ENCODE results near the gene HSD17B12. TPM values are rescaled to one million over a fixed set of nuclear protein-coding genes. Genes with fewer than 3 reads are reported as not detected.

HSD17B12 gene
- total and polyA plus RNA-seq, 2 of the 13 experiments (the other 11 are each of a cell fraction or from before 2014, with no cell fraction given) = 50.3 to 117 TPM

DNA sequence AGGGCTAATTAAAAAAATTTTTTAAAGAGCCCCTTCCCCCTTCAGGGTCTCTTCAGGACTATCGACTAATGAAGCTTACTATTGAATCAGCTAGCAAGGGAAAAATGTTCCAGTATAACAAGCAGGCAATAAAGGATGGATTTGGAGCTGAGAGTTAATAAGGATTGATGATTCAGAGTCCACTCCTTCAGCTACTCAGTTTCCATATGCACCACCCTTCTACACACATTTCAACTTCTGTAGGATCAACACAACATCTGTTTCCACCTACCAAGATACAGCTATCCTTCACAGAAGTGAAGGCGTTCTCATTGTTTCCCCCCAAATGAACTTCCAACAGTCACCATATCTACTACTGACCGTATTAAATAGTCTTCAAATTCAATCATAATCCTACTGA, 193.5 kb downstream of the HSD17B12 start (continued):
- TF ChIP-seq ZNF737 (CRISPR knock-in tag; IDR thresholded peaks at IDR 0.05; ENCODE audit: borderline replicate concordance) (no peak), ZNF44 (CRISPR knock-in tag; IDR thresholded peaks at IDR 0.05) (no peak)

DNA sequence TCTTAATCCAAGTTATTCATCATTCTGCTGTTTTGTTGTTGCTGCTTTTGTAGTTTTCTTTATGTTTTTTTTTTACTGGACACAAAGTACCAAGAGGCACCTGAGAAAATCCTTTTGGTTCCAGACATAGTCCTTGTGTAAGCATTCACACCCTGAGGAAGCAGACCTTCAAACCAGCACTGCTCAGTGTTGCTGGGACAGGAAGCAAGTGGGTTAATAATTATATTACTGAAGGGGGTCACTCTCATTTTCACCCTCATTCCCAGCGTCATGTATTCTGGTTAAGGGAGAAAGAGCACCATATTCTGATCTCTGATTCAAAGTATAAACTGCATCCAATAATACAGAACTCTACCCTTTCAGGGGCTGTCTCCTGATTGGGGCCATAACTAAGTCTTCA, 194.2 kb downstream of the HSD17B12 start:
- no peak for DNase-seq (ENCODE audit: low spot score)
- Histone ChIP-seq H3K36me3 (replicated peaks in 1 of 2; ENCODE audit: control insufficient read depth in 1 of 2, insufficient read depth in 2 of 2, low read length in 2 of 2) (no peaks in the 10 kb centered on the region), H3K27ac (ENCODE audit: extremely low read length, insufficient read depth, low read length) (no peak overlapping the region), H2AFZ (ENCODE audit: low read length) (no peak overlapping the region), H3K79me2 (ENCODE audit: insufficient read depth, low read length) (no peaks in the 10 kb centered on the region), H3K9me3 (ENCODE audit: low read length) (no peaks in the 10 kb centered on the region), H4K20me1 (ENCODE audit: insufficient read depth, low read length) (no peaks in the 10 kb centered on the region), H3K9ac (ENCODE audit: insufficient read depth, low read depth, low read length) (no peak overlapping the region), H3K27me3 (ENCODE audit: control insufficient read depth in 1 of 2, insufficient read depth in 2 of 2, low read length in 2 of 2) (peaks cover 0 to 6% of the 10 kb centered on the region in 2 experiments; a peak in 2 of 5 replicates), H3K4me2 (ENCODE audit: low read depth, low read length) (no peak overlapping the region), H3K4me3 (replicated peaks in 1 of 3; ENCODE audit: insufficient read depth in 1 of 3, low read depth in 2 of 3, low read length in 3 of 3) (no peak overlapping the region), H3K4me1 (ENCODE audit: insufficient read depth, low read length) (no peaks in the 10 kb centered on the region)
- no peak for ATAC-seq
- POLR2A ChIA-PET = no interaction called here
- CTCF ChIA-PET (ENCODE audit: low intra/inter-chr PET ratio, low total read pairs) = no interaction called here
- no peak for FAIRE-seq
- in situ Hi-C loops (cut with HindIII; ENCODE audit: extremely low pct_ligation_motif_present, low pct_unique_long_range_greater_than_20kb) (no loop called here), intact Hi-C loops (cut with micrococcal nuclease; ENCODE audit: unreplicated experiment) (no loop called here)
- WGBS (ENCODE audit: low lambda C conversion rate) = 38% methylated on average over 1 of the region's 1 CpG
- TF ChIP-seq MAF1 (CRISPR knock-in tag; IDR thresholded peaks at IDR 0.05; ENCODE audit: borderline replicate concordance) = no peak
- no TSS peak for BruUV-seq (replicated peaks)

DNA sequence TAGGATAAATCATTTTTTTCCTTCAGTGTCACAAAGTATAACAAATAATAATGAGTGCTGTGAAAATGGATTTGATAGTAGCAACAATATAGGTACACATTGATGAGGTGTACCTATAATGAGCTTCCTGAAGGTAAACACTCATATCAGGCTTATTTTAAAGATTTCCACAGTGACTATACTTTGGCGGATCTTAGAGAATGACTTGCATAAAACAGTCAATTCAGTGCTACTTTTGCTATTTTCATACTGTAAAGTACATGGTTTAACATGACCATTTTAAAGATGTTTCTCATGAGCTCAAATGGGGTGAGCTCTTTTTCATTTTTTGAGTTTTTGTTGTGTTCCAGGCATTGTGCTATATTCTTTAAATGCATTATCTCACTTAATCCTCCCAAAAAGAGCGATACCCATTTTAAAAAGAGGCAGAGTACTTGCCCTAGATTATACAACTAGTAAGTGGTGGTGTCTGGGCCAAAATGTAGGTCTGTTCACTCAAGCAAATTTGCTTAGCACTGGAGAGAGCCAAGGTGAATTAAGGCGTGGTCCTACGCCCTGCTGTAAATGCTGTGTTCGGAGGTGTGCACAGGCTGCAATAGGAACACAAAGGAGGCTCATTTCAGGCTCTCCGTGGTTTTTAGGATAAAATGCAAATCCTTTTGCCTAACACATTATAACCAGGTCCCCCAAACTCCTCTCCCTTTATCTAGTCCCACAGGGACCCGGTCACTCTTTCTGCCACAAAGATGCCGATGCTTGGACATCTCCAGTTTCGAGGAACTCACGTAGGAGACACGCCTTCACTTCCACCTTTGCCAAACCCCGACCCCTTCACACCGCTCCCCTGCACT, 199.5 kb downstream of the HSD17B12 start:
- 50% methylated on average over 13 of the region's 13 CpGs for WGBS (ENCODE audit: low lambda C conversion rate)
- Histone ChIP-seq H3K79me2 (ENCODE audit: insufficient read depth, low read length) (peaks cover 11% of the 10 kb centered on the region), H3K4me3 (replicated peaks in 1 of 3; ENCODE audit: insufficient read depth in 1 of 3, low read depth in 2 of 3, low read length in 3 of 3) (peak overlapping the region; percentile 91 to 93 (median 92); a peak in 5 of 6 replicates), H3K9me3 (ENCODE audit: low read length) (no peaks in the 10 kb centered on the region), H3K4me1 (ENCODE audit: insufficient read depth, low read length) (peaks cover 16% of the 10 kb centered on the region), H3K36me3 (replicated peaks in 1 of 2; ENCODE audit: control insufficient read depth in 1 of 2, insufficient read depth in 2 of 2, low read length in 2 of 2) (peaks cover 0 to 7% of the 10 kb centered on the region in 2 experiments; a peak in 4 of 5 replicates), H4K20me1 (ENCODE audit: insufficient read depth, low read length) (no peaks in the 10 kb centered on the region), H2AFZ (ENCODE audit: low read length) (peak overlapping the region; percentile 97), H3K27ac (ENCODE audit: extremely low read length, insufficient read depth, low read length) (no peak overlapping the region), H3K27me3 (ENCODE audit: control insufficient read depth in 1 of 2, insufficient read depth in 2 of 2, low read length in 2 of 2) (peaks cover 0 to 6% of the 10 kb centered on the region in 2 experiments; a peak in 1 of 5 replicates), H3K4me2 (ENCODE audit: low read depth, low read length) (peak overlapping the region; percentile 90), H3K9ac (ENCODE audit: insufficient read depth, low read depth, low read length) (peak overlapping the region; percentile 81)
- FAIRE-seq (no peak), DNase-seq (ENCODE audit: low spot score) (no peak), ATAC-seq (peak; percentile 44)
- in situ Hi-C loops (cut with HindIII; ENCODE audit: extremely low pct_ligation_motif_present, low pct_unique_long_range_greater_than_20kb) = loop anchor here (5.0 kb wide), 2 partner anchors 62 to 162 kb away; partner anchors contain the start of gene C11orf96
- no TSS peak for BruUV-seq (replicated peaks)
- ChIA-PET POLR2A (no interaction called here), CTCF (ENCODE audit: low intra/inter-chr PET ratio, low total read pairs) (no interaction called here)
- intact Hi-C loops (cut with micrococcal nuclease; ENCODE audit: unreplicated experiment) = no loop called here
- TF ChIP-seq, protein P1, sequence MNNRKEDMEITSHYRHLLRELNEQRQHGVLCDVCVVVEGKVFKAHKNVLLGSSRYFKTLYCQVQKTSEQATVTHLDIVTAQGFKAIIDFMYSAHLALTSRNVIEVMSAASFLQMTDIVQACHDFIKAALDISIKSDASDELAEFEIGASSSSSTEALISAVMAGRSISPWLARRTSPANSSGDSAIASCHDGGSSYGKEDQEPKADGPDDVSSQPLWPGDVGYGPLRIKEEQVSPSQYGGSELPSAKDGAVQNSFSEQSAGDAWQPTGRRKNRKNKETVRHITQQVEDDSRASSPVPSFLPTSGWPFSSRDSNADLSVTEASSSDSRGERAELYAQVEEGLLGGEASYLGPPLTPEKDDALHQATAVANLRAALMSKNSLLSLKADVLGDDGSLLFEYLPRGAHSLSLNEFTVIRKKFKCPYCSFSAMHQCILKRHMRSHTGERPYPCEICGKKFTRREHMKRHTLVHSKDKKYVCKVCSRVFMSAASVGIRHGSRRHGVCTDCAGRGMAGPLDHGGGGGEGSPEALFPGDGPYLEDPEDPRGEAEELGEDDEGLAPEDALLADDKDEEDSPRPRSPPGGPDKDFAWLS (CRISPR knock-in tag; IDR thresholded peaks at IDR 0.05; ENCODE audit: borderline replicate concordance) = 0 out of 2 replicates have a peak, but pooled peaks have one; percentile 8
- TF ChIP-seq NFE2L2 (IDR thresholded peaks at IDR 0.05; ENCODE audit: low read length) (peak; percentile 68), ZNF484 (CRISPR knock-in tag; IDR thresholded peaks at IDR 0.05; ENCODE audit: borderline replicate concordance, low read depth) (no peak), MEIS1 (CRISPR knock-in tag; IDR thresholded peaks at IDR 0.05; ENCODE audit: borderline replicate concordance) (0 out of 2 replicates have a peak, but pooled peaks have one; percentile 6), SMAD9 (CRISPR knock-in tag; IDR thresholded peaks at IDR 0.05) (peak; percentile 7; the same call in 1 of the 2 replicates), ZNF766 (CRISPR knock-in tag; IDR thresholded peaks at IDR 0.05; ENCODE audit: borderline replicate concordance) (no peak), EZH2 (conservative IDR thresholded peaks at IDR 0.05; ENCODE audit: low read depth, low read length) (peak; percentile 85; the same call in 1 of the 2 replicates), ZNF746 (CRISPR knock-in tag; IDR thresholded peaks at IDR 0.05) (0 out of 2 replicates have a peak, but pooled peaks have one; percentile 16)
